T-helper 22 cell (primary cell): Measurements from ENCODE around the gene CPLANE2.
"Not testable (repeated sequence)": the region's sequence is repeated elsewhere in the genome, so short reads cannot be mapped to it uniquely, and the experiment has no call there.

Experiments used
- DNase-seq: peaks from one replicate; pipeline ENCODE4 v3.0.0-alpha.2; 2020; ENCODE audit warnings: low read depth

The CPLANE2 gene

GRCh38 chr1:16248603-16249516, 11.9 kb upstream of the CPLANE2 start:
- DNase-seq, result no peak

- DNase-seq, result no peak
Observed at GRCh38 chr1:16248007-16248436, 11.0 kb upstream of the CPLANE2 start.

GRCh38 chr1:16247441-16247840, 10.5 kb upstream of the CPLANE2 start:
- no peak for DNase-seq

GRCh38 chr1:16246961-16247360, 10.0 kb upstream of the CPLANE2 start:
- no peak for DNase-seq

- not testable (repeated sequence) for DNase-seq
Observed at GRCh38 chr1:16246239-16246638, 9.3 kb upstream of the CPLANE2 start.

- no peak for DNase-seq
Observed at GRCh38 chr1:16245476-16246196, 8.7 kb upstream of the CPLANE2 start.

GRCh38 chr1:16244650-16245285, 7.8 kb upstream of the CPLANE2 start:
- DNase-seq, result no peak

- DNase-seq, result peak; percentile 43
Observed at GRCh38 chr1:16243936-16244649, 7.1 kb upstream of the CPLANE2 start.

- no peak for DNase-seq
Observed at GRCh38 chr1:16243215-16243610, 6.2 kb upstream of the CPLANE2 start.

GRCh38 chr1:16242556-16243214, 5.7 kb upstream of the CPLANE2 start:
- DNase-seq, result no peak

- no peak for DNase-seq
Observed at GRCh38 chr1:16241221-16241708, 4.3 kb upstream of the CPLANE2 start.

GRCh38 chr1:16239972-16240491, 3.0 kb upstream of the CPLANE2 start:
- no peak for DNase-seq

GRCh38 chr1:16237343-16237830, 404 bp upstream of the CPLANE2 start:
- no peak for DNase-seq

GRCh38 chr1:16235944-16236510, 956 bp downstream of the CPLANE2 start:
- peak; percentile 24 for DNase-seq

GRCh38 chr1:16235347-16235746, 1.6 kb downstream of the CPLANE2 start:
- no peak for DNase-seq

- DNase-seq, result no peak
Observed at GRCh38 chr1:16233431-16233830, 3.6 kb downstream of the CPLANE2 start.

GRCh38 chr1:16232316-16232710, 4.7 kb downstream of the CPLANE2 start:
- no peak for DNase-seq

GRCh38 chr1:16231331-16232315, 5.4 kb downstream of the CPLANE2 start:
- no peak for DNase-seq

GRCh38 chr1:16230744-16231143, 6.2 kb downstream of the CPLANE2 start:
- DNase-seq, result no peak
